Suppressor macrophage treated with lipopolysaccharide for 1 hour (primary cell): ENCODE results near the gene RRP1B.

Experiments used
- DNase-seq, 3 donors: peaks; one replicate each; pipeline ENCODE4 v3.0.0-alpha.2; 2020 to 2022

The RRP1B gene

GRCh38 chr21:43727519-43728153 lies 68.3 kb downstream of the RRP1B start:
- DNase-seq: peak; percentile 36 to 46 (median 38)

DNA sequence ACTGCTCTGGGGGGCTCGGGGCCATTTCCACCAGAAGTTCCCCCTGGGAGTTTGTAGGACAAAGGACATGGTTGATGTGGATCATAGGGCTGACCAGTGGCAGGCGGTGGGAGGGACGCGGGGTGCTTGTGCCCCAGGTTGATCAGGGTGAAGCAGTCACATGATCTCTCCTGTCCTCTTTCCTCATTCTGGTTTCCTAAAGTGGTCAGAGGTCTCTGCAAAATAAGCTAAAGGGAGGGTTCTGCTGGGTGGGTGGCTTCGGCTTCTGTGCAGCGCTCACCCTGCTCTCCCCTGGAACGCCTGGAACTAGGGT lies 68.8 kb downstream of the RRP1B start:
- DNase-seq: no peak

GRCh38 chr21:43728467-43729390 lies 69.4 kb downstream of the RRP1B start:
- peak; percentile 97 to 99 (median 98) for DNase-seq

- DNase-seq: no peak
These were observed 72.1 kb downstream of the RRP1B start for GRCh38 chr21:43731476-43731875.

DNA sequence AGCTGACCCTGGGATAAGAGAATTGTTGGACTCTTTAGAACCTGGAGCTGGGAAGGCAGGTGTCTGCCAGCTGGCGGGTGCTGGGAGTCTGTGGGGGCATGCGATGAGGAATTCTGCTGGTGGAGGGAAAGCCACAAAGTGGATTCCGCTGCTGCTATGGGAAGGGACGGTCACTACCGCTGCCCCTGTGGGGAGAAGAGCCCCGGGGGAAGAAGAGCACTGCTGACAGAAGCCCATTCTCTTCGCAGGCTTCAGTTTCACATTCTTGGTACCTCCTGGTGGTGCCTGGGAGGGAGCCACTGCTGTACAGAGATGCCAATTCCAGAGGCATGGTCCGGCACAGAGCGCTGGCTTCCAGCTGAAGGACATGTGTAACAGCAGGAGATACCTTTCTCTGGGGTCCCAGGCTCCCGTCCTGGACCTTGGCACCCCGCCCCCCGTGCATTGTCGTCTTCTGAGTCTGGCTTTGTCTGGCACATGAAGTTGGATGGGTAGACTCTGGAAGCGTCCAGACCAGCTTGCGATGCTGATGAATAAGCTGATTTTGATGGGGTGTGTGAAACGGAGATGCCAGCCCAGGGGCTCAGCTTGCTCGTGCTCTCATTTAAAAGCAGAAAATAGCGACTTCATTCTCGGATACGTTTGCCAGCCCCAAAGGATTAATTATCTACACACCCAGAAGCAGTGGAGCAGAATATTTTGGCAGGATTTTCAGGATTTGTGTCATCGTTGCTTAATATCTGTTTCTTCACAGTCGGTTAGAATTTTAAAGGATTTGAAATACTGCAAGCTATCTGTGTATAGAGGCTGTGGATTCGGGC lies 72.7 kb downstream of the RRP1B start:
- DNase-seq: no peak

- no peak for DNase-seq
These were observed 73.7 kb downstream of the RRP1B start for GRCh38 chr21:43733060-43733459.

DNA sequence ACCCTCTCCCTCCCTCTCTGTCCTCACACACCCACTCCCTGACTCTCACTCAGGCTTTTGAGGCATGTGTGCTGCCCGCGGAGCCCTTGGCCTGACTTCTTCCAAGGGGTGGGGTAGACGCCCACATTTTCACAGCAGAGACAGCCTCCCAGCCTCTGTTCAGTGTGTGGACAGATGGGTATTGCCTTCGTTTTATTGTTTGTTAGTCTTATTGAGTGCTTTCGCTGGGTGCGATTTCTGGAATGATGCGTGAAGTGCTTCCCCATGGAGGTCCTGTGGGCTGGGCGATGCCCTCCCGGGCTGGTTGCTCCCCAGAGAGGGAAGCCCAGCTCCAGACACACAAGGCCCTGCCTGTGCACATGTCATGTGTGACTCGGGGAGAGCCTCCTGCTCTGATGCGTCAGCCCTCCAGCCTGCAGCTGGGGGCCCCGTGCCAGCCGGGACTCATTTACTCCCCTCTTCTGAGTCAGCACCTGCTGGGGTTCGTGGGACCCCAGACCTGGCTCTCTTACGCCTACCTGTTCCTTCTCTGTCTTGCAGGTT lies 74.2 kb downstream of the RRP1B start:
- DNase-seq: peak; percentile 71 to 84 (median 79)

- no peak for DNase-seq
These were observed 75.0 kb downstream of the RRP1B start for GRCh38 chr21:43734131-43734927.

- no peak for DNase-seq
These were observed 75.5 kb downstream of the RRP1B start for GRCh38 chr21:43734928-43735229.

DNA sequence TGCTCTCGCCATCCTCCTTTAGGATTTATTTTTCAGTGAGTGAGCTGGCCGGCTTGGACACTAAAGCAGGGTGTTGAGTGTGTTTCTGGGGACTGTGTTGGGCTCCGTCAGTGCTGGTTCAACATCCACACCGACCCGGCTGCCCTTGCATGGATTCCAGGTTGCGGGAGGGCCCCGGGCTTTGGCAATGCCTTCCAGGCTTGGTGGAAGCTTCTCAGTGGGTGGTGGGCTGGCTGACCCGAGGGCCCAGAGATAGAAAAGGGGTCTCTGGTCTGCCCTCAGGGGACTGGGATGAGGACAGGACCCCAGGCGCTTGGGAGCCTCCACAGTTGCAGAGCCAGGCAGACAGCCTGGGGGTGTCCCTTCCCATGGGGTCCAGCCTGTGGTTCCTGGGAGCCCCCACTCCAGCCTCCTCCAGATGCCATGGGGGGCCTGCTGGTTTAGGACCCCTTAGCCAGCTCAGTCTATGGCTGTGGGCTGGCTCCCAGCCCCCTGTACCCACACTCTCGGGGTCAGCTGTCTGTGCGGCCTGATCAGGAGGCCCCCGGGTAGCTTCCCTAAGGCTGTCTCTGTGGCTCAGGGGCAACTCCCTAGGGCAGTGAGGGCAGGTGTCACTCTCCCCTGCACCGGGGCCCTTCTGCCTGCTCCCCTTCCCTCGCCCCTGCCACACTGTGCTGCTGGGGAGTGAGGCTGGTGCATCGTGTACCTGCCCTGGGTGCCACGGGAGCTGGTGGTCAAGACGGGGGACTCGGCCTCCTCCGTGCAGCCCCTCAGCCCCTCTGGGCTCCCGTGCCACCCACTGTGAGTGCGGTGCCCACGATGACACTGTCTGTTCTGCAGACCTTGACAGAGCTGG lies 76.1 kb downstream of the RRP1B start:
- DNase-seq: no peak

GRCh38 chr21:43736224-43736883 lies 77.0 kb downstream of the RRP1B start:
- no peak for DNase-seq

GRCh38 chr21:43737158-43737950 lies 78.0 kb downstream of the RRP1B start:
- DNase-seq: no peak

GRCh38 chr21:43739621-43740435 lies 80.5 kb downstream of the RRP1B start:
- peak in 1 of 3 donors; percentile 40 for DNase-seq

- no peak for DNase-seq
These were observed 81.3 kb downstream of the RRP1B start for GRCh38 chr21:43740497-43741156.

DNA sequence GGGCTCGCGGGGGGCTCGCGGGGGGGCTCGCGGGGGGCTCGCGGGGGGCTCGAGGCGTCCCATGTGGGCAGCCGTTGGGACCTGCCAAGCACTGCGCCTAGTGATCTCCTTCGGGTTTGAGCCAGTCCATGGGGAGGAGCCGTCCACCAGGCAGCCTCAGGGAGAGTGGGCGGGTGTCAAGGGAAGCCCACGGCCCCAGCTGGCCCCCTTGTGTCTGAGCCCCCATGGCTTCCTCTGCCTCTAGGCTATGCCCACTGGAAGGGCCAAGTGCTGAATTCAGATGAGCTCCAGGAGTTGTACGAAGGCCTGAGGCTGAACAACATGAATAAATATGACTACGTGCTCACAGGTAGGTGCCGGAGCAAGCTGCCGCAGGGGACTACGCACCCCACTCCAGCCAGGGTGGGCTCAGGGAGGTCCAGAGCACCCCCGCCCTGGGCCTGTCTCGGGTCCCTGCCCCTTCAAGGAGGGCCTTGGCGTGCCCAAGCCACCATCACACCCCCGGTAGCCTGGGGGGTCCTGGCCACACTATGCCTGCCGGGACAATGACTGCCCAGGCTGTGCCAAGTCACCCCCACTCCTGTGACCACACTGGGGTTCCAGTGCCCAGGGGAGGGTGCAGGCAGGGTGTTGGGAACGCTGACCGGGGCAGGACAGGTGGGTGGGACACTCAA lies 82.2 kb downstream of the RRP1B start:
- no peak for DNase-seq

DNA sequence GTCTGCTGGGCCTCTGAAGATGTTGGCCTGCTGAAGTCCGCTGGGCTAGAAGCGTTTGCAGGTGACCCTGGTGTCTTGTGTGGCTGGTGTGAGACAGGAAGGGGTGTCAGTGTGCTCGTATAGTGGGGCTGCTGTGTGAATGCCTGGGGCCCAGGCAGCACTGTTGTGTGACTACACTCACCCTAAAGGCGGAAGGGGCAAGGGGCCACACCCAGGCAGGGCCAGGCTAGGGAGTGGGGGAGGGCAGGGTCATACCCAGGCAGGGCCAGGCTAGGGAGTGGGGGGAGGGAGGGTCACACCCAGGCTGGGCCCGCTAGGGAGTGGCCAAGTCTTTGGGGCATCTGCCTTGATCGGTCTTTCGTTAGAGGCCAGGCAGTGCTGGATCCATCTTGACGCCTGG lies 84.6 kb downstream of the RRP1B start:
- DNase-seq: no peak

GRCh38 chr21:43744725-43745124 lies 85.4 kb downstream of the RRP1B start:
- DNase-seq: no peak
